GM21515 (cell line): ENCODE results near the gene CIROP.
A peak's percentile ranks its signal among the peaks of the same experiment; 100 is the strongest.

Experiments
- ATAC-seq: cut with Tn5 transposase; IDR thresholded peaks from one replicate; pipeline ENCODE4 v1.9.1; 2021; ENCODE audit not compliant: unreplicated experiment

Gene CIROP

GRCh38 chr14:23130871-23131270 lies 26.1 kb upstream of the CIROP start:
- ATAC-seq, result no peak

GRCh38 chr14:23129759-23130316 lies 25.0 kb upstream of the CIROP start:
- ATAC-seq, result no peak

GRCh38 chr14:23128969-23129758 lies 24.4 kb upstream of the CIROP start:
- no peak for ATAC-seq

GRCh38 chr14:23127861-23128260 lies 23.1 kb upstream of the CIROP start:
- no peak for ATAC-seq

- no peak for ATAC-seq
Measured at GRCh38 chr14:23126548-23127278, 21.9 kb upstream of the CIROP start.

GRCh38 chr14:23125933-23126524 lies 21.2 kb upstream of the CIROP start:
- no peak for ATAC-seq

GRCh38 chr14:23125011-23125410 lies 20.2 kb upstream of the CIROP start:
- ATAC-seq, result no peak

GRCh38 chr14:23124337-23124954 lies 19.7 kb upstream of the CIROP start:
- no peak for ATAC-seq

GRCh38 chr14:23123419-23123818 lies 18.6 kb upstream of the CIROP start:
- no peak for ATAC-seq

GRCh38 chr14:23122086-23122485 lies 17.3 kb upstream of the CIROP start:
- ATAC-seq, result no peak

- ATAC-seq, result no peak
Measured at GRCh38 chr14:23121361-23121771, 16.6 kb upstream of the CIROP start.

GRCh38 chr14:23120541-23121251 lies 15.9 kb upstream of the CIROP start:
- ATAC-seq, result peak; percentile 70

GRCh38 chr14:23119363-23120327 lies 14.9 kb upstream of the CIROP start:
- ATAC-seq, result no peak

GRCh38 chr14:23118506-23119362 lies 13.9 kb upstream of the CIROP start, which contains the start of gene CEBPE:
Gene CEBPE, minus strand, starts transcription at chr14:23119255. Its CDS starts 164 bp downstream, at chr14:23119091.
- no peak for ATAC-seq

- ATAC-seq, result no peak
Measured at GRCh38 chr14:23117371-23118020, 12.7 kb upstream of the CIROP start.

- ATAC-seq, result no peak
Measured at GRCh38 chr14:23115918-23116317, 11.1 kb upstream of the CIROP start.

- no peak for ATAC-seq
Measured at GRCh38 chr14:23115039-23115731, 10.4 kb upstream of the CIROP start.
